Measurements from ENCODE around the gene OR52A5.
"Not testable (repeated sequence)": the region's sequence is repeated elsewhere in the genome, so short reads cannot be mapped to it uniquely, and the experiment has no call there.

Gene OR52A5

DNA sequence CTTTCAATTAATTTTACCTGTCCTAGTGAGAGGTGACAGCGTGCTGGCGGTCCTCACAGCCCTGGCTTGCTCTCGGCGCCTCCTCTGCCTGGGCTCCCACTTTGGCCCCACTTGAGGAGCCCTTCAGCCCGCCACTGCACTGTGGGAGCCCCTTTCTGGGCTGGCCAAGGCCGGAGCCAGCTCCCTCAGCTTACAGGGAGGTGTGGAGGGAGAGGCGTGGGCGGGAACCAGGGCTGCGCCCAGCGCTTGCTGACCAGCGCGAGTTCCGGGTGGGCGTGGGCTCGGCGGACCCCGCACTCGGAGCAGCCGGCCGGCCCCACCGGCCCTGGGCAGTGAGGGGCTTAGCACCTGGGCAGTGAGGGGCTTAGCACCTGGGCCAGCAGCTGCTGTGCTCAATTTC, 6.0 kb upstream of the OR52A5 start:
- H3K27ac ChIP-seq (ENCODE audit: low read depth, low read length); H3K4me3 ChIP-seq (ENCODE audit: low read length); H3K27me3 ChIP-seq (ENCODE audit: control insufficient read depth, insufficient read depth, low read length); H3K36me3 ChIP-seq (ENCODE audit: control insufficient read depth, insufficient read depth, low read length); H3K4me1 ChIP-seq (ENCODE audit: control insufficient read depth, insufficient read depth, low read length); H3K9ac ChIP-seq (ENCODE audit: low read length): not testable (repeated sequence)

DNA sequence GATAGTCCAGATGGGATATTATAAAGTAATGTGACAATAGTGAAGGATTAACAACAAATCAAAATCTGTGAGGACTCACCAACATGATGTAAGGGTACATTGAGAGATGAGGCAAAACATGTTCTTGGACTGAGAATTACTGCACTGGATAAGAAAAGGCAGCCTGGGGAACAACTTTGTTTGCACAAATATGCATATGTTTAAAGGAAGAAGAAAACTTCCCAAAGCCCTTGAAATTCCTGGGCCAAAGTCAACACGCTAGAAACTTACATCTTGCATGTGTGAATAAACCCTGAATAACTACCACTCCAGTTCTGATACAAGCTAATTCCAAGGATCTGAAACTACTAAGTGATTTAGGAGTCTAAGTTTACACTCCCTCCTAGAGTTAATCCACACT, 1.1 kb downstream of the OR52A5 start:
- H3K4me3 ChIP-seq (ENCODE audit: low read length), result no peak overlapping the region
- no peak overlapping the region for H3K27ac ChIP-seq (ENCODE audit: low read depth, low read length)
- no peaks in the 10 kb centered on the region for H3K27me3 ChIP-seq (ENCODE audit: control insufficient read depth, insufficient read depth, low read length)
- H3K36me3 ChIP-seq (ENCODE audit: control insufficient read depth, insufficient read depth, low read length), result no peaks in the 10 kb centered on the region
- H3K9ac ChIP-seq (ENCODE audit: low read length), result no peak overlapping the region
- no peaks in the 10 kb centered on the region for H3K4me1 ChIP-seq (ENCODE audit: control insufficient read depth, insufficient read depth, low read length)

DNA sequence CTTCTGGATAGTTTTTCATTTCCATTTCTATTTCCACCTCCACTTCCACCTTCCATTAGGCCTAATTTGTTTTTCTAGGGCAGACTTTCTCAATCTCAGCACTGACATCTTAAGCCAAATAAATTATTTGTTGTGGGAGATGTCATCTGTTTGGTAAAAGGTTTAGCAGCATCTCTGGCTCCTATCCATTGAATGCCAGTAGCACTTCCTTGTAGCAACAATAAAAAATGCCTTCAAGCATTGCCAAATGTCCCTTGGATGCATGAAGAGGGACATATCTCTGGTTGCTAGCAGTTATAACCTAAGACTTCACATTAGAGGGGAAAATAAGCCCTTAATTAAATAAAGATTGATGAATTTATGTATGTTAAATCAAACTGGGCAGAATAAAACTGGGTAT, 1.9 kb downstream of the OR52A5 start:
- H3K9ac ChIP-seq (ENCODE audit: low read length), result no peak overlapping the region
- no peaks in the 10 kb centered on the region for H3K36me3 ChIP-seq (ENCODE audit: control insufficient read depth, insufficient read depth, low read length)
- H3K27me3 ChIP-seq (ENCODE audit: control insufficient read depth, insufficient read depth, low read length), result no peaks in the 10 kb centered on the region
- no peaks in the 10 kb centered on the region for H3K4me1 ChIP-seq (ENCODE audit: control insufficient read depth, insufficient read depth, low read length)
- no peak overlapping the region for H3K27ac ChIP-seq (ENCODE audit: low read depth, low read length)
- H3K4me3 ChIP-seq (ENCODE audit: low read length), result no peak overlapping the region

DNA sequence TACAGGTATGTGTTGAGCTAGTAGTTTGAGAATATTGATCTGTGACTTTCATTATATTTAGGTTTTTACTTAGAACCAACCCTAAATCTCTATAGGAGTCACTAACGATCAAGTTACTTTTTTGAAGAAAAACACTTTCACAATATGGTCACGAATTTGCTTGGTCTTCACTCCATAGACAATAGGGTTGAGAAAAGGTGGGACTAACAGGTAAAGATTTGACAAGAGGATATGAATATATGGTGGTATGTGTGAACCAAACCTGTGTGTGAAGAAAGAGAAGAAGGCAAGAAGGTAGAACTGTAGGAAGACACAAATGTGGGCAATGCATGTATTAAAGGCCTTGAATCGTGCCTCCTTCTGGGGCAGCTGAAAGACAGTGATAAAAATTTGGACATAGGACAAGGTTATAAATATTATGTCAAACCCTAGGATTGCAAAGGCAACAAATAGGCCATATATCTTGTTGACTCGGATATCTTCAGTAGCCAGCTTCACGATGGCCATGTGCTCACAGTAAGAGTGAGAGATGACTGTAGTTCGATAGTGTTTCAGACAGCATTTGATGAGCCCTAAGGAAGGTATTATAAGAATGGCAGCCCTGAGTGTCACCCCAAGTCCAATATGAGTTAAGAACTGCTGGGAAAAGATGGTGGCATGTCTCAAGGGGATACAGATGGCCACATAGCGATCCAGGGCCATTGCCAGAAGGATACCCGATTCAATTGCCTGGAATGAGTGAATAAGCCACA, 6.4 kb downstream of the OR52A5 start:
- Histone ChIP-seq H3K9ac (ENCODE audit: low read length) (no peak overlapping the region), H3K27me3 (ENCODE audit: control insufficient read depth, insufficient read depth, low read length) (no peaks in the 10 kb centered on the region), H3K27ac (ENCODE audit: low read depth, low read length) (no peak overlapping the region), H3K36me3 (ENCODE audit: control insufficient read depth, insufficient read depth, low read length) (no peaks in the 10 kb centered on the region), H3K4me3 (ENCODE audit: low read length) (no peak overlapping the region), H3K4me1 (ENCODE audit: control insufficient read depth, insufficient read depth, low read length) (no peaks in the 10 kb centered on the region)

DNA sequence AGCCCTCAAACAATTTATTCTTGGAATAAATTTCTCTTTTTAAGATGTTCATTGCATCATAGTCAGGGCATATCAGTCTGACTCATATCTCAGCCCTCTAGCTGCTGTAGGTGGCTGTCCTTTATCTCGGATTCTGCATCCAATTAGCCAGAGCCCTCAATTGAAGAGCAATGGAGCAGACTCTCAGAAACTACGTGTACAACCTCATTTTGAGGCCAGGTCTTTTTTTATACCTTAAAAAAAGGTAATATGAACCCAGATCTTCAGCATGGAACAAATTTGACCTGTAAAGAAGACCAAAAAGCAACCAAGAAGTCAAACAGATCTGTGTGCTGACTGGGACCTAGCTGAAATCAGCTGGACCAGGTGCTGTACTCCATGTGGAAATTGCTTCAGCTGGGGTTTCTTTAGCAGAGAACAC, 8.7 kb downstream of the OR52A5 start:
- Histone ChIP-seq H3K27ac (ENCODE audit: low read depth, low read length) (no peak overlapping the region), H3K36me3 (ENCODE audit: control insufficient read depth, insufficient read depth, low read length) (no peaks in the 10 kb centered on the region), H3K9ac (ENCODE audit: low read length) (no peak overlapping the region), H3K4me3 (ENCODE audit: low read length) (no peak overlapping the region), H3K4me1 (ENCODE audit: control insufficient read depth, insufficient read depth, low read length) (no peaks in the 10 kb centered on the region), H3K27me3 (ENCODE audit: control insufficient read depth, insufficient read depth, low read length) (no peaks in the 10 kb centered on the region)

DNA sequence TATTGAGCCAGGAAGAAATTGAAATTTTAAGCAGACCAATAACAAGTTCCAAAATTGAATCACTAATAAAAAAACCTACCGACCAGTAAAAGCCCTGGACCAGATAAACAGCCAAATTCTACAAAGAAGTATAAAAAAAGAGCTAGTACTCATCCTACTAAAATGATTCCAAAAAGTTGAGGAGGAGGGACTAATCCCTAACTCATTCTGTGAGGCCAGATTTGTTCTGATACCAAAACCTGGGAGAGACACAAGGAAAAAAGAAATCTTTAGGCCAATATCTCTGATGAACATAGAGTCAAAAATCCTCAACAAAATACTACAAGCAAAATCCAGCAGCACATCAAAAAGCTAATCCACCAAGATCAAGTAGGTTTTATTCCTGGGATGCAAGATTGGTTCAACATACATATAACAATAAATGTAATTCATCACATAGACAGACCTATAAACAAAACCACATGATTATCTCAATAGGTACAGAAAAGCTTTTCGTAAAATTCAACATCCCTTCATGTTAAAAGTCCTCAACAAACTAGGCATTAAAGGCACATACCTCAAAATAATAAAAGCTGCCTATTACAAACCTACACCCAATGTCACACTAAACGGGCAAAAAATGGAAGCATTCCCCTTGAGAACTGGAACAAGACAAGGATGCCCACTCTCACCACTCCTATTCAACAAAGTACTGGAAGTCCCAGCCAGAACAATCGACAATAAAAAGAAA, 13.1 kb downstream of the OR52A5 start:
- H3K4me1 ChIP-seq (ENCODE audit: control insufficient read depth, insufficient read depth, low read length), result no peaks in the 10 kb centered on the region

DNA sequence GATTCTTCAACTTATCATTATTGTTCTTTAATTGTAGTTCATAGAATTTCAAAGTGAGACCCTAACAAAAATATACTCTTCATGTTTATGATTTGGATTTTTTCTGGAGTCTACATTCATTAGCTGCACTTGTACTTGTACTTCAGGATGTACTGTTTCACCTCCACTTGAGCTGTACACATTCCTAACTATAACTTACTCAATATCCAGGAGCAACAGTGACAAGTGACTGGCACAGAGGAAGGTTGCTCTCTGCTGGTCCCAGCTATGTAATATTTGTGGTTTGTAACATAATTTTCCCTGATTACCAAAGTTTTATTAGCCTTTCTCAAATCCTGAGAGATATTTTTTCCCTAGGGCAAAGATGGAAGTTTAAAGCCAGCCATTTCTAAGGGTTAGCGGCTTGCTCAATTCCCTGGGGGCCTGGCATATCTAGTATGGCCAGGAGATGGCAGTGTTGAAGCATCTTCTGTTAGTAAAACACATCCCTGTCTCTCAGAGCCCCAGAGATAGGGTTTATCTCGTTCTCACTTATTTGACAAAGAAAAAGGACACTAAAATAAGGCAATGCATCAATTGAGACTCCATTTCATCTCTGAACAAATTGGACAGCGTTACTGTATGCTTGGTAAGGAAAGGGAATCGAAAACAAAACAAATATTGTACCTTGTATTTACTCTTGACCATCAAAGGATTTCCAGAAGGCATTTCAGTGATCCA, 14.2 kb downstream of the OR52A5 start:
- no peaks in the 10 kb centered on the region for H3K4me1 ChIP-seq (ENCODE audit: control insufficient read depth, insufficient read depth, low read length)
- no peaks in the 10 kb centered on the region for H3K27me3 ChIP-seq (ENCODE audit: control insufficient read depth, insufficient read depth, low read length)
- no peak overlapping the region for H3K9ac ChIP-seq (ENCODE audit: low read length)
- no peak overlapping the region for H3K27ac ChIP-seq (ENCODE audit: low read depth, low read length)
- no peaks in the 10 kb centered on the region for H3K36me3 ChIP-seq (ENCODE audit: control insufficient read depth, insufficient read depth, low read length)
- no peak overlapping the region for H3K4me3 ChIP-seq (ENCODE audit: low read length)

More for the DNA sequence above, 13.1 kb downstream of the OR52A5 start:
- Histone ChIP-seq H3K27me3 (ENCODE audit: control insufficient read depth, insufficient read depth, low read length) (no peaks in the 10 kb centered on the region), H3K4me3 (ENCODE audit: low read length) (no peak overlapping the region), H3K27ac (ENCODE audit: low read depth, low read length) (no peak overlapping the region), H3K9ac (ENCODE audit: low read length) (no peak overlapping the region), H3K36me3 (ENCODE audit: control insufficient read depth, insufficient read depth, low read length) (no peaks in the 10 kb centered on the region)

DNA sequence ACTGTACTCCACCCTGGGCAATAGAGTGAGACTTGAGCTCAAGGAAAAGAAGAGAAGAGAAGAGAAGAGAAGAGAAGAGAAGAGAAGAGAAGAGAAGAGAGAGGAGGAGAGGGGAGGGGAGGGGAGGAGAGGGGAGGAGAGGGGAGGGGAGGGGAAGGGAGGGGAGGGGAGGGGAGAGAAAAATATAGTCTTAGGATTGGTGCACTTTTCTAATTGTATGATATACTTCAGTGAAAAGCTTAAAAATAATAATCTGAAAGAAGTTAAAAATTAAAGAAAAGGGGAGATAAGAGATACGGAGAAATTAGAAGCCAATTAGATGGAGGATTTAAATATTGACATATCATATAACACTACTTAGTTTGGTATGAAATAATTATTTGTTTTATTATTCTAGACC, 19.3 kb downstream of the OR52A5 start:
- H3K27ac ChIP-seq (ENCODE audit: low read depth, low read length), result no peak overlapping the region
- no peaks in the 10 kb centered on the region for H3K36me3 ChIP-seq (ENCODE audit: control insufficient read depth, insufficient read depth, low read length)
- no peak overlapping the region for H3K9ac ChIP-seq (ENCODE audit: low read length)
- no peak overlapping the region for H3K4me3 ChIP-seq (ENCODE audit: low read length)
- H3K4me1 ChIP-seq (ENCODE audit: control insufficient read depth, insufficient read depth, low read length), result no peaks in the 10 kb centered on the region
- H3K27me3 ChIP-seq (ENCODE audit: control insufficient read depth, insufficient read depth, low read length), result no peaks in the 10 kb centered on the region

DNA sequence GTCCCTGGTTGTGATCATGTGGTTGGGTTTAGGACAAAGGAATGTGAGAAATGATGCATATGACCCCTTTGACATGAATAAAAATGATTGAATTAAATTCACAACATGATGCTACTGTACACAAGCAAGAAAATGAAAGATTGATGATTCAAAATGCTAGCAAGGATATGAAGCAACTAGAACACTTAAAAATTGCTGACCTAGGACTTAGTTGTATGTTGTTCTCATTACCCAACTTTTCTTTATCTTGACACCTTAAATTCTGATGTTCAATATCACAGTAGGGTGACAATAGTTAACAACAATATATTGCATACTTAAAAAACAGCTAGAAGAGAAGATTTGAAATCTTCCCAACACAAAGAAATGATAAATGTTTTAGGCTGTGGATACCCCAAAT, 20.6 kb downstream of the OR52A5 start:
- Histone ChIP-seq H3K27ac (ENCODE audit: low read depth, low read length) (no peak overlapping the region), H3K4me1 (ENCODE audit: control insufficient read depth, insufficient read depth, low read length) (no peaks in the 10 kb centered on the region), H3K4me3 (ENCODE audit: low read length) (no peak overlapping the region), H3K27me3 (ENCODE audit: control insufficient read depth, insufficient read depth, low read length) (no peaks in the 10 kb centered on the region), H3K9ac (ENCODE audit: low read length) (no peak overlapping the region), H3K36me3 (ENCODE audit: control insufficient read depth, insufficient read depth, low read length) (no peaks in the 10 kb centered on the region)

DNA sequence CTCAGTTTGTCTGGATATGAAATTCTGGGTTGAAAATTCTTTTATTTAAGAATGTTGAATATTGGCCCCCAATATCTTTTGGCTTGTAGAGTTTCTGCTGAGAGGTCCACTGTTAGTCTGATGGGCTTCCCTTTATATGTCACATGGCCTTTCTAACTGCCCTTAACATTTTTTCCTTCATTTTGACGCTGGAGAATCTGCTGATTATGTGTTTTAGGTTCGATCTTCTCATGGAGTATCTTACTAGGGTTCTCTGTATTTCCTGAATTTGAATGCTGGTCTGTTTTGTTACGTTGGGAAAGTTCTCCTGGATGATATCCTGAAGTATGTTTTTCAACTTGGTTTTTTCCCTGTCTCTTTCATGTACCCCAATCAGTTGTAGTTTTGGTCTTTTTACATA, 22.8 kb downstream of the OR52A5 start:
- Histone ChIP-seq H3K27ac (ENCODE audit: low read depth, low read length) (no peak overlapping the region), H3K9ac (ENCODE audit: low read length) (no peak overlapping the region), H3K4me3 (ENCODE audit: low read length) (no peak overlapping the region)

DNA sequence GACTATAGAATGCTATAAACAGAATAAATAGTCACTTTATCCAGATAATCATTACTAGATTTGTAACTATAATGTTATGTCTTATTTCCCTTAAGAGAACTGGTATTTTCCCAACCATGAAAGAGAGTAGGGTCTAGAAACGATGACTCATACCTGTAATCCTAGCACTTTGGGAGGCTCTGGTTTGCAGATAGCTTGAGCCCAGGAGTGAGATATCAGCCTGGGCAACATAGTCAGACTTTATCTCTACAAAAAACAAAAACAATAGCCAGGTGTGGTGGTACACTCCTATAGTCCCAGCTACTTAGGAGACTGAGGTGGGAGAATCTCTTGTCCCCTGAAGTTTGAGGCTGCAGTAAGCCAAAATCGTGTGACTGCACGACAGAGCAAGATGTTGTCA, 30.9 kb downstream of the OR52A5 start:
- no peak overlapping the region for H3K9ac ChIP-seq (ENCODE audit: low read length)
- no peaks in the 10 kb centered on the region for H3K36me3 ChIP-seq (ENCODE audit: control insufficient read depth, insufficient read depth, low read length)
- H3K4me1 ChIP-seq (ENCODE audit: control insufficient read depth, insufficient read depth, low read length), result no peaks in the 10 kb centered on the region
- no peak overlapping the region for H3K27ac ChIP-seq (ENCODE audit: low read depth, low read length)
- H3K4me3 ChIP-seq (ENCODE audit: low read length), result no peak overlapping the region
- no peaks in the 10 kb centered on the region for H3K27me3 ChIP-seq (ENCODE audit: control insufficient read depth, insufficient read depth, low read length)

More for the DNA sequence above, 22.8 kb downstream of the OR52A5 start:
- Histone ChIP-seq H3K27me3 (ENCODE audit: control insufficient read depth, insufficient read depth, low read length) (no peaks in the 10 kb centered on the region), H3K36me3 (ENCODE audit: control insufficient read depth, insufficient read depth, low read length) (no peaks in the 10 kb centered on the region), H3K4me1 (ENCODE audit: control insufficient read depth, insufficient read depth, low read length) (no peaks in the 10 kb centered on the region)

DNA sequence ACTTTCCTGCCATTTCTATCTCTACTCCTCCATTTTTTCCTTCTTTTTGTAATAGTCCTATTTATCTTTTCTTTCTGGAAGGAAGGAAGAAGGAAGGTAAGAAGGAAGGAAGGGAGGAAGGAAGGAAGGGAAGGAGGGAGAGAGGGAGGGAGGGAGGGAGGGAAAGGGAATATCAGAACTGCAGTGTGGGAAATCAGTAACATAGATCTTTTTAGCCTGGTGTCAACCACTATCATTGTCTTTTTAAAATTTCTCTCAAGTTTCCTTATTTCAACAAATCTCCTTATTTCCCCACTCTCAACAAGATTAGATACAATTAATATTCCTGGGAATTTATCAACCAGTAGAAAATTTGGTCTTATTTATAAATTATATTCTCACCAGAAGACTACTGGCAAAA, 35.1 kb downstream of the OR52A5 start:
- H3K9ac ChIP-seq (ENCODE audit: low read length), result no peak overlapping the region
- H3K4me1 ChIP-seq (ENCODE audit: control insufficient read depth, insufficient read depth, low read length), result no peaks in the 10 kb centered on the region
- H3K36me3 ChIP-seq (ENCODE audit: control insufficient read depth, insufficient read depth, low read length), result no peaks in the 10 kb centered on the region
- H3K4me3 ChIP-seq (ENCODE audit: low read length), result no peak overlapping the region
- no peak overlapping the region for H3K27ac ChIP-seq (ENCODE audit: low read depth, low read length)
- no peaks in the 10 kb centered on the region for H3K27me3 ChIP-seq (ENCODE audit: control insufficient read depth, insufficient read depth, low read length)

All from rectal smooth muscle tissue (tissue), 1 donor.